Endometrium (tissue), 2 donors: ENCODE results near the gene PHKA2.

Experiments used
- FAIRE-seq: peaks from 2 replicates; lab custom pipeline; 2012; peaks lifted over from hg19 to GRCh38; lab: Jason Lieb, UNC
- donor health status: control.
- donor health status: control.

PHKA2 gene

DNA sequence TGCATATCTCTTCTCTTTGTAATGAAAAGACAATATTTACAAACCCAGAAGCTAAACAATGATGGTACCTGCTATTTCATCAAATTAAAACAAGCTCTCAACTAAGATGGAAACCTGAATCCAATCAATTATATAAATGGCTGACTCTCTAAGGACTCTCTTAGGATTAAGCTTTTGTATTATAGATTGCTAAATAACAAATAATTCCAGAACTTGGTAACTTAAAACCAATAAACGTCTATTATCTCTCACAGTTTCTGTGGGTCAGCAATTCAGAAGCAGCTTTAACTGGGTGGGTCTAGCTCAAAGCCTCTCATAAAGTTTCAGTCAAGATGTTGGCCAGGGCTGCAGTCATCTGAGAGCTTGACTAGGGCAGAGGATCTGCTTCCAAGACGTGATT lies 12.4 kb downstream of the PHKA2 start:
- no peak for FAIRE-seq

DNA sequence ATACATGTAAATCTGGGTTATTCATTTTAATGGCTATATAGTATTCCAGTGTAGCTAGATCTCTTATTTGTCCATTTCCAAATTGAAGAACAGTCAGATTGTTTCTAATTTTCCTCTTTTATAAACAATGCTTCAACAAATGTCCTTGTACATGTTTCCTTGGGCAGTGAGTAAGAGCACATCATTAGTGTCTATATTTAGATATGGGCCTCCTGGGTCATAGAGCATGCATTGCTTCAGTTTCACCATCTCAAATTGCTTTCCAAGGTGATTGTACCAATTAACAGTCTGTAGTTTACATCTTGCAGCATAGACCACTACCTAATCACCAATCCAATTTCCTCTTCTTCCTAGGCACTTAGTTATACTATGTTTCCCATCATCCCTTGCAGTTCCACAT lies 13.4 kb downstream of the PHKA2 start:
- FAIRE-seq: no peak

DNA sequence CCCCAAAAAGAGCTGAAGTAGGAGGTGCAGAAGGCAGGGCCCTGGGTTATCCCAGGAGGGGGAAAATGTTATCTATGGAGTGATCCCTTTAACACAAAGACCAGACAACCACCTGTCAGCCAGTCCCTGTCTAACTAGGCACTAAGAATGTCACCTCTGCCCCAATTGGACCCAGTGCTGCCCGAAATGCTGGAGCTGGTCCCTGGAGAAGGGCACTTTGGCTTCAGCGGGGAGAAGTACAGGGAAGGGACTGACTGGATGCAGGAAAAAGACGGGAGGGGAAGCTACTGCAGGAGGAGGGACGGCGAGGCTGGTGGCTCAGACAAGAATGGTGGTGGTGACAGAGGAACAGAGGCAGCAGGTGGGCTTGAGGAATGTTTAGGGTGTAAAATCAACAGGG lies 17.3 kb downstream of the PHKA2 start:
- FAIRE-seq: no peak

DNA sequence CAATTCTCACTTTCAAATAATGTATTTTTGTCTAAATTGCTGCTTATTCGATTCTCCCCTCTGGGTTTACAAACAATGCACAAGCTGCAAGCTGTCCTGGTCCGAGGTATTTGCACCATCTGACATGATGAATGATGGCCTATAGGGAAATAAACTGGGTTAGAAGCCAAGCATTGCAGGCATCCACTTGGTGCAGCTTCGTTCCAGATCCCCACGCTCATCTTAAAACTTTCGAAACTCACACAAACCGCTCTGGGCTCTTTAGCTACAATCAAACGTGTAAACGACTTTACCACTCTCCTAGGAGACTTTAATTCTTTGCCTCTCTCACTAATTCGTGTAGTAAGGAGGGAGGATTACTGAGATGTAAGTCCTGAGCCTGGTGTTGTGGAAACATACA lies 19.0 kb downstream of the PHKA2 start:
- no peak for FAIRE-seq

DNA sequence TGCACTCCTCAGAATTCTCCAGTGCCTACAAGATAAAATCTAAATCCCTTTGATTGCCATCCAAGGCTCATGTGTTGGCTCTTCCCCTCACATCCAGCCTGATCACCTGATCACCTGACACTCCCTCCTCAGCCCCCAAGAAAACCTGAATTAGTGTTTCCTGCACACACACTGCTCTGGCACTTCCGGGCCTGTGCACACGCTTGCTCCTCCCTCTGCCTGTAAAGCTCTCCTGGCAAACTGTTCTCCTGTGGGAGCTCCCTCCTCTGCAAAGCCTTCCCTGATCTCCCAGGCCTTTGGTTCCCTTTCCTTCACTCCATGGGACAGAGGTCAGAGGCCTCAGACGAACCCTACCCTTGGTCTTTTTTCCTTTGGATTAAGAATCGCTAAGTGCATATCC lies 19.9 kb downstream of the PHKA2 start:
- FAIRE-seq: no peak

DNA sequence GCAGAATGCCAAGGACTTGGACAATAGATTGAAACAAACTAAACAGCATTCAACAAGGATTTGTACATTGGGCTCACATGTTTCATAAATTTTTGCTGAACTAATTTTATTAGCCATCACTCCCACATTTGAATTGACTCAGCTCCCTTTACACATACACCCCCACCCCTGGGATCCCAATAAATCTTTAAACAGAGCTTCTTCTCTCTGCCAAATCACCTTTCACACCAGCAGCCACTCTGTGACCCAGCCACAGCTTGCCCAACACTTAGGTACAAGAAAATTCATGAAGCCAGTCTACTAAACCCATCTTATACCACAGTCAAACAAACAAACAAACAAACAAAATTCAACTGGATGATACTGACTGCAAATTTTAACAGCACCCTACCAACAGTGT lies 21.6 kb downstream of the PHKA2 start:
- FAIRE-seq: no peak

DNA sequence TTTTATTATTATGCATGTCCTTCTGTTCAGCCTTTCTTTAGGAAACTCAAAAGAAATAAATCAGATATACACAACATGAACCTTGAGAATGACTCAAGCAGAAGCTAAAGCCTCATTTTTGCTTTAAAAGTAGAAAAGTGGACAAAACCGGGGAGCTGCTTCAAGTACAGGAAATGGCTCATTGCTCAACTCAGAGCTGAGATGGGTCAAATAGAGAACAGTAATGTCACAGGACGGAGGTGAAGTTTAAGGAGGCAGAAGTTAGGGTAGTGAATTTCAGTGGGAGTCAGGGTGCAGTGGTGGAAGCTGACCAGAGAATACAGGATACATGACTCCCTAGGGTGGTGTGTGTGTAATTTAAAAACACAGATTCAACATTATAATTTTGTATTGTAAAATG lies 22.2 kb downstream of the PHKA2 start:
- no peak for FAIRE-seq

DNA sequence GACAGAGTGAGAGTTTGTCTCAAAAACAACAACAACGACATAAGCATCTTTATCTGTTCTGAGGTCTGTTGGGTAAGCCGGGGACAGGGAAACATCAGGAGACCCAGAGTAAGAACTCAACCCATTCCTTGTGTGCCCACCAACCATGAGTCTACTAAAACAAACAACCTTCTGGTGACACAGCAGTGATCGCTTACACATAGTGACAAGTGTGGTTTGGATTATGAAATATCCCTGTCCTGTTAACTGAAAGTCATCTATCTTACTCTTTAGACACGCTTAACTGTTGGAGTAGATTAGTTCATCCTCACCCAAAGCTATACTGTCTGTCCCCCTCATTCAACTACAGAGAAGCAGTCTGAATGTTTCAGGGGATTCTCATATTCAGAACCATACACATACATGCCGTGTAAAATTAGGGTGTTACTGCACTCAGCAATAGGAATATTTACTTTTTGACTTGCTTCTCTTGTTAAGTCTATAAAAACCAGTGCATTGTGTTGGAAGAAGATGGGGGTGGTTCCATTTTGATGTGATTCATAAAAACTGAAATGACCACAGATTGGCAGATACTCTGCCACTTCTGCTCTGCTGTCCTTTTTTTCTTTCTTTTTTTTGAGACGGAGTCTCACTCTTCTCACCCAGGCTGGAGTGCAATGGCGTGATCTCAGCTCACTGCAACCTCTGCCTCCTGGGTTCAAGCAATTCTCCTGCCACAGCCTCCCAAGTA lies 27.4 kb downstream of the PHKA2 start:
- no peak for FAIRE-seq

DNA sequence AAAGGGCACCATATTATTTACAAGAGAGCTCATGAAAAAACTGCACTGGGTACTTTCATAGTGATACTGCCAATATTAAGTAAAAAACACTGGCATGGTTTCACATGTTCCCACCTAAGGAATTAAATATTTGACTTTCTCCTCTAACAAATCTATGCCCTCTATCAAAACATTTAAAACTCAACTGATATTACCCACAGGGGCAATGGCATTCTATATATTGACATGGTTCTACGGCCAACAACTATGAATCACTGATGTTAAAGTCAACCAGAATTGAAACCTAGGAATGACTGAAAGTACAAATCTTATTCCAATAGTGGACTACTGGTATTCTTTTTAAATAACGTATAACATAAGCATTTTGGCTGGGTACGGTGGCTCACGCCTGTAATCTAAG lies 28.2 kb downstream of the PHKA2 start:
- FAIRE-seq: no peak

DNA sequence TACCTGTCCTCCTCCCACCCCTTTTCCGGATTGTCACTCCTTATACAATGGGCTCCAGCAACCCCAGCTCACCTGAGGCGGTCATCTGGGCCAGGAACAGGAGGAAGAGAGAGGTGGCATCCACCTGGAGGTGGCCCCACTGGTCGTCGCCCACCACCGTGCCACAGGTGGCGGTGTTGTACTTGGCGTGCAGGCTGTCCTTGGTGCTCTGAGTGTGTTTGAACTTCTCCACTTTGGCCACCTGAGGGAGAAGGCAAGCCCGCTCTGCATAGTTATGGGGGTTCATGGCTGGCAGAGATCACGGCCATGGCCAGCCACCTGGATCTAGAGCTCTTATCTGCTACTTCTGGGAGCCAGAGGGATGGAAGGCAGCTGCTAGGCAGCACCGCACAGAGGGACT lies 32.9 kb downstream of the PHKA2 start:
- FAIRE-seq: no peak

DNA sequence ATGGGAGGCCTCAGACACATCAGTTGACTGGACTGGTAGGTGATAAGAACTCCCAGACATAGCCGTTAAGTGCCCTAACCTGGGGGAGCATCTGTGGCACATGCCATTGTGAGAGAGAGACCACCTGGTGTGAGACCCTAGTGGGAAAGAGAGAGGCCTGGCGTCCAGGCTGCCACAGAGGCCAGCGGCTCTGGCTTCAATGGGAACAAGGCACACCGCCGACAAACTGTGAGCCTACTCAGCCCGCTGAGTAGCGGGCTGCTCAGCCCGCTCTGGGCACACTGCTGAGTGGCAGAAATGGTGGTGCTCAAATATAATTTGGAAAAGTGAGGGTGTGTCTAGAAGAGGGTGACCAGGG lies 34.0 kb downstream of the PHKA2 start:
- no peak for FAIRE-seq

DNA sequence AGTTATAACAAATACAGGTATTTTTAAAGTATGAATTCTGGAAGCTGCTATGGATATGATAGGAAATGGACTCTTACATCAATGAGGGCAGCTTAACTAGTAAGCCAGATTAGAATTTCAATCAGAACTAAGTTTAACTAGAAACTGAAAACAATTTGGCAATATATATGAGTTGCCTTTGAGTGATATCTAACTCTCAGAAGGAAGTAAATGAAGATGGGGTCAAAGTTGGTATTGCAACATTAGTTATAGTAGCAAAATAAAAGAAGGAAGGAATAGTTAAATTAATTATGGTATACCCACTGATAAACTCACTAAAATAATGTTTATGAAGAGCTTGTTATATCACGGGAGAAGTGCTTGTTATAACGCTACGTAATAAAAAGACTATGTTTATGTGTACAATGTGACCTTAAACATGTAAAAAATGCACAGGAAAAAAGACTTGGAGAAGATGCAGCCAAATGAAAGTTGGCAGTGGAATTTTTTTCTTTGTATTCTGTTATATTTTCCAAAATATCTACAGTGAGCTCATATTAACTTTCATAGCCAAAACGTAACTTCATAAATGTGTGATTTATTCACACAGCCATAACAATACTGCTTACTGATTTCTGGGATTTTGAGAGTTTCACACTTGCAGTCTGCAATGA lies 34.5 kb downstream of the PHKA2 start:
- FAIRE-seq: no peak

DNA sequence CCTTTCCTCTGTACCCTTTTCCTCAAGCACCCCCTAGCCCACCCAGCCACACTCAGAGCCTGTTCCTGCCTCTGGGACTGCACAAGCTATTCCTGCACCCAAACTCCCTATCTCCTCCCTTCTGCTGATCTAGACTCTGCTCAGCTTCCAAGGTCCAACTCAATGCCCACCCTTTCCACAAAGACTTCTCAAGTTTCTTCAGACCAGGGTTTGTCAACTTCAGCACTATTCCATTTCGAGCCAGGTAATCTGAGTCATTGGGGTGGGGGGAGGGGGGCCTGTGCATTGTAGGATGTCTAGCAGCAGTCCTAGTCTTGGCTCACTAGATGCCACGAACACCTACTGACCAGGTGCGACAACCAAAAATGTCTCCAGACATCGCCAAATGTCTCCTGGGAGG lies 37.3 kb downstream of the PHKA2 start:
- no peak for FAIRE-seq

DNA sequence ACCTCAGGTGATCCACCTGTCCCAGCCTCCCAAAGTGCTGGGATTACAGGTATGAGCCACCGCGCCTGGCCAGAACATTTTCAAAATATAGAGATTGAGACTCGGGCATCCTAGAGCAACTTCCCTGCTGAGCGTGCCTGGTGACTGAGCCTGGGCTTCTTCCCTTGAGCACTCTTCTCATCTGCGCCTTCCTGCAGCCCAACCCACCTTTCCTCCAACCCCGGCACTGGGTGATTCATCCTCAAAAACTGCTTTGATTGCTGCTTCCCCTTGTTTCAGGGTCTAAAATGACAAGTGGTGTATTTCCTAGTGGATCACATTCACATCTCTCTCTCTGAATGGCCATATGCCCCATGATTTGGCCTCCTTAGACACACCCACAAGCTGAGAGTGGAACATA lies 37.8 kb downstream of the PHKA2 start:
- FAIRE-seq: no peak

DNA sequence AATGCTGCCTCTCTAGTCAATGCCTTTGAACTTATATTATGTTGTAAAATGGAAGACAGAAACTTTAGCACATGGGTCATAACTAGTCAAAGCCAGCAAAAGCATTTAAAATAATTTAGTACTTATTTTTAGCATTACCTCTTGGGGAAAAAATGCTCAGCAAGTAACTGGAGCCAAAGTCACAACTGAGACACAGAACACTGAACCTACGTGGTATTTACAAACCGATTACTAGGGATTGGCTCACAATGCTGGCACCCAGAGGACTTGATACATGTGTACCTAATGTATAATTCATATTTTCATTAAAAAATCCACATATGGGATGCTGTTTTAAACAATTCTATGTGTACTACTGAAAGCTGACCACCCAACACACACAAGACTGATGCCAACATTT lies 38.4 kb downstream of the PHKA2 start:
- FAIRE-seq: peak; percentile 18

DNA sequence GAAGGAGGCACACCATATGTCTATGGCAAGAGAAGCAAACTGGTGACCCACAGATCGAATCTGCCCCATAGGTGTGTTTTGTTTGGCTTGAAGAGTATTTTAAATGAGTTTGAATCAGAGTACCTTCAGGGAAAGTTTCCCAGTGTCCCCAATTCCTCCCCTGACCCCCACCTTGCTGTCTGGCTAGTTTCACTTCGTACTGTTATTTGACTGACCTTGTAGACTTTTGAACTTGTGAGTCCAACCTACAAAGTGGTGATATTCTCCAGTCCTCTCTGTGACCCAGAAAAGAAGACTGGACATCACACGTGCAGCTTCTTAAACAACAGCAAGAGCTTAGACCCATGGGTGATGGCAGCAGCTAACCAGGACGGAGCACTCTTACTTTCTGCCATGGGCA lies 39.4 kb downstream of the PHKA2 start:
- no peak for FAIRE-seq

DNA sequence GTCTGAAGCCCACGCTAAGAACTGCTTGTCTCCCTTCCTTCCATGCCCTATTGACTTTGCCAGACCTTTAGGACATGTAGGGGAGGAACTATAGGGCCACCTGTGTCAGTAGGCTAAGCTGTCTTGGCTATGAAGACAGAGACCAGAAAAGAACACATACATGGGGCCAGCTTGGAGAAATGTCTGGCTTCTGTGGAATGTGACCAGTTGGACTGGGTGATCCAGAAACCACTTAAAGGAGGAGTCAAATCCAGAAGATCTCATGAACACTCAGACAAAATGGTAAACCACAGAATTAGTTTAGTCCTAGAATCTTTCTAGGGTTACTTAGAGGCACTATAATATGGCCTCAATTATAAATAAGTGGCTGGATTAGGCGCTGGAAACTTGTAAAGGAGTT lies 42.0 kb downstream of the PHKA2 start:
- FAIRE-seq: no peak

DNA sequence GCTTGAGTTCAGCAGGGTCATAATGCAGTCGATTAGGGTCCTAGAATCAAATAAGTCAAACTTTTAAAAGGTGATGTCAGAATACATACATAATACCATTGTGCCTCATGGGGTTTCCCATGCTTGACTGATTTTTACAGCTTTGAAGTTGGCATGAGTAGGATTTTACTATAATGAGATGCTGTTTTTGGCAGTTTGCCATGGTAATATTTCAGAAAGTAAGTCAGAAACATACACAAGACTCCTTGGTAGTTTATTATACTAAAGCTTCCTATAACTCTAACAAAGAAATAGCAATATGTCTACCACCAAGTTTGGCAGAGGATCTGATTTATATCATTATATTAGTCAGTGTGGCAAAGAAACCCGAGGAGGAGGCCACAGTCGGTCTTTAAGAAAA lies 45.2 kb downstream of the PHKA2 start:
- FAIRE-seq: no peak

DNA sequence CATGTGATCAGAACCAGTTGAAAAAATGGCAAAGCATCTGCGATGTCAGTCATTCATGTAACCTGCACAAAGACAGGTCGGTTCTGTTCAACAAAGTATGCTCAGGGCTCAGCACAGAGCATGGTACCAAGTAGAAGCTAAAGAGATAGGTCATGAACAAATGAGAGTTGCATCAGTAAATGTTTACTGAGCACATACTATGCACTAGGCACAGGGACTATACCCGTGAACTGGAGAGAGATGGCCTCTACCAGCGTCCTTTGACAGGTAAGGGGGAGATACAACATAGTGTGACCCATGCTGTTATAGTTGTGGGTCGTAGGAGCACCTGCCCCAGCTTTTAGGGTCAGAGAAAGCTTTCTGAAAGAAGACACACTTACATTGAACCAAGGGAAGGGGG lies 46.7 kb downstream of the PHKA2 start:
- no peak for FAIRE-seq

DNA sequence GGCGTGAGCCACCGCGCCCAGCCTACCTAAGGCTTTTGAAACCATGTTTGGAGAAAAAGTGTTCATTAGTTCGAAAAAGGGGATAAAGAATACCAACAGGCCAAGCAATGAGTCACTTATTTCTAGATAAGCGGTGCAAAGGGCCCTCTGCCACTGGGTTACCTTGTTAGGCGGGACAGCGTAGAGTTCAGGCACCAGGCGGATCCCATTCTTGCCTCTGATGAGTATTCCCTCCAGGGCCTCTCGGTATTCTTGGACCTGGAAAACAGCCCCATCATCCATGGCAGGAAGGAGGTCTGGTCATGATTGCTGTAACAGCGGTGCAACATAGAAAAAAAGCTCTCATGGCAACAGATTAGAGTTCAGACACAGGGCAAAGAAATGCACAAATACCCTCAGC lies 48.0 kb downstream of the PHKA2 start:
- no peak for FAIRE-seq

DNA sequence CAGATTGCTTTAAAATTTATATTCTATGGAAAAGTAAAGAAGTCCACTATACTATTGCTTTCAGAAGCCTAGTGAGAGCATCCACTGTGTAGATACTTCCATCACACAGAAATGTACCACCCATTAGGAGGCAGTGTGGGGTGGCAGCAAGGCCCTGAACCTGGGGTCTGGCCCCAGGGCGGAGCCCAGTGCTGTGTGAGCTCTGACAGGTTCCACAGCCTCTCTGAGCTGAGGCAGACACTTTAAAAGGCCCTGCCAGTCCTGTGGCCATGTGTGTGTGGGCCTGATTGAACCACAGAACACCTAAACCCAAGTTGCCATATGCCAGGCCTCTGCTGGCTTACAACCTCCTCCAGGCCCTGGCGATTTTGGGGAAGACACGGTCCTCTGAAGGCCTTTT lies 49.2 kb downstream of the PHKA2 start:
- no peak for FAIRE-seq

DNA sequence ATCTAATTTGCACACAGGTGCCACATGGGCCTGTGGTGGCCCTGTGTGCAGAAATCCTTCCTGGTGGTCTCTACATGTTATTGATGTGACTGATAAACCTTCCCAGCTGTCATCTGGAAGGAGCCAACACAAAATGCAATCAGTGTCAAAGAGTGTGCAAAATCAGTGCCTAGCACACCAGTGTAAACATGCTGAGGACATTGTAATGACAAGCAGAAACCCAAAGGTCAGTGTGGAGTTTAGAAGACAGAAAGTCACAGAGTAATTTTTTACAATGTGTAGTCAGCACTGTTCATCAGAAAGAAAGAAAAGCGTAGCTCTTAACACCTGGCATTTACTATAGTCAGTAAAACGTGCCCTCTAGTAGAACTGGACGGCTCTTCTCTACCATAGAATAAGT lies 50.3 kb downstream of the PHKA2 start:
- no peak for FAIRE-seq

DNA sequence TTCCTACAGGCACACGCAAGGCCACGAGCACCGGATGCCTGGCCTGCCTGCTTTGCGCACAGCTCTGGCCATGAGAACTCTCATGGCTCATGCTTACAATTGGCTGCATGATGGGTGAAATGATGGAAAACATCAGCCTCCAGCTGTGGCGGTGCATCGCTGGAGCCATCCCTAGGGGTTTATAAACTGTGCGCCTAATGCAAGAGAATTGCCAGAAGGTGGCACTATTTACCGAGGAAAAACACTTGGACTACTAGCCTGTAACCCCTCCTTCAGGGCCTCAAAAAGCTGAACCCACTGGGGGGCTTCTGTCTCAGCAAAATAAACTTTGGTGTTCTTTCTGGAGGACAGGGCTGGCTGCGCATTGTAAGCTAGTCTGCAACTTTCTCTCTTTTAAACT lies 51.9 kb downstream of the PHKA2 start:
- FAIRE-seq: no peak

DNA sequence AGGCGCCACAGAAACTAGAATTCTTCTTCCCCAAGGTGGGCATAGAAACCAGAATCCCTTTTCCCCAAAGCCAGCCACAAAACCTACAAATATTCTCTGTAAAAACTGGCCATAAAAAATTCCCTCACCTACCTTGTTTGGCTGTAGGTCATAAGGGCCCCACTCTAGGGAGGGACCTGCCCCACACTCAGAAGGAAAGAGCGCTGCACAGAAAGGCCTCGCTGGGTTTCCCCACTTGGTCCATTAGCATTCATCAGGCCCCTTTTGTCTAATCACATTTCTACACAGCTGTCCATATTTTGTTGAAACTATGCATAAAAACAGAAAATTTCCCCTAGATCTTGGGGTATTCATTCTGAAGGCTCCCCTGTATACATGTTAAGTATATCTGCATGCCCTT lies 54.1 kb downstream of the PHKA2 start:
- FAIRE-seq: no peak

DNA sequence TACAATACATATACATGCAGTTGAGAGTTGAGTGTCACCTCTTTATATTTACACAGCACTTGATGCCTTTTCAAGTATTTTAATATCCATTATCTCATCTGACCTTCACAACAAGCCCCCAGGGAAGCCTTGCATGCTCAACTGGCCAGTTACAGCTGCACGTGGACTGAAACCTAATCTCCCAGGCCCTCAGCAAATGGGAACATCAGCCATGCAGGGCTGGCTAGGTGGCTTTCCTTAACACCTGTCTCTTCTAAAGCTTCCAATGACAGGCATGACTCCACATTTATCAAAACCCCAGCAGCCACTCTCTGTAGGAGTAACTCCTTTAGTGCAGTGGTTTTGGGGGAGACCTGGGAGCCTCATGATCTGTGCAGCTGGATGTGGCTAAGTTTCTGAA lies 56.4 kb downstream of the PHKA2 start:
- FAIRE-seq: no peak
